HL-60 (cell line): ENCODE data around the gene ETFA.

Source experiments
- CTCF ChIP-seq: IDR thresholded peaks from one replicate; pipeline ENCODE4 v1.5.1; 2011; ENCODE audit warnings: low read length, control low read depth, inconsistent platforms; ENCODE audit not compliant: insufficient read depth
- GABPA ChIP-seq: IDR thresholded peaks from 2 replicates; pipeline ENCODE4 v1.6.1; 2012; ENCODE audit warnings: low read depth
- POLR2AphosphoS5 ChIP-seq: IDR thresholded peaks from 2 replicates; pipeline ENCODE4 v1.6.1; 2012; ENCODE audit warnings: low read depth
- REST ChIP-seq: IDR thresholded peaks from 2 replicates; pipeline ENCODE4 v1.6.1; 2012; ENCODE audit warnings: low read depth; ENCODE audit not compliant: insufficient replicate concordance

GRCh38 chr15:76270876-76271275 is 40.4 kb downstream of the ETFA start:
- TF ChIP-seq CTCF (no peak), GABPA (no peak), POLR2AphosphoS5 (no peak), REST (no peak)
